K562 (cell line): ENCODE results near the gene HNRNPA2B1.

ENCODE experiments used
- CTCF ChIP-seq, 3 experiments: IDR thresholded peaks in 2 of 3; conservative IDR thresholded peaks in 1 of 3; 2 replicates each; pipeline ENCODE4 v1.5.1; 2011 to 2012; ENCODE audit warnings: low read length in 3 of 3, mild to moderate bottlenecking in 3 of 3, control low read depth in 2 of 3, improper control_type of control experiment in 1 of 3, inconsistent platforms in 1 of 3, low read depth in 1 of 3, mixed read lengths in 1 of 3, moderate library complexity in 1 of 3; ENCODE audit not compliant: insufficient read depth in 2 of 3
- EZH2 ChIP-seq: IDR thresholded peaks from 2 replicates; pipeline ENCODE4 v1.6.1; 2012; ENCODE audit warnings: low read depth, mild to moderate bottlenecking, inconsistent platforms, low read length, borderline replicate concordance
- GABPA ChIP-seq: fragments of 200-800 bp; sonication (Bioruptor generic); conservative IDR thresholded peaks from 2 replicates; pipeline ENCODE4 v1.6.1; 2016; ENCODE audit warnings: low read depth, missing genetic modification characterization, missing compliant biosample characterization
- MXI1 ChIP-seq: IDR thresholded peaks from 2 replicates; pipeline ENCODE4 v1.6.1; 2011; ENCODE audit warnings: low read depth, mild to moderate bottlenecking, improper control_type of control experiment, low read length
- NR1H2 ChIP-seq: sonication (generic); formaldehyde crosslinking; IDR thresholded peaks from 2 replicates; pipeline ENCODE4 v1.4.0; 2020; ENCODE audit warnings: mild to moderate bottlenecking, missing genetic modification reagents
- THAP12 ChIP-seq: fragments of 250-450 bp; sonication (Bioruptor Pico); IDR thresholded peaks from 2 replicates; pipeline ENCODE4 v1.9.0; 2021; ENCODE audit warnings: mild to moderate bottlenecking, inconsistent platforms
- ZBTB33 ChIP-seq: sonication (generic); formaldehyde crosslinking; IDR thresholded peaks from 2 replicates; pipeline ENCODE4 v1.8.1; 2023; ENCODE audit warnings: mild to moderate bottlenecking, missing genetic modification reagents
- ZFPM2 ChIP-seq: fragments of 250-450 bp; sonication (Bioruptor Pico); IDR thresholded peaks from 2 replicates; pipeline ENCODE4 v1.5.1; 2022; ENCODE audit warnings: mild to moderate bottlenecking

- no peak for TF ChIP-seq CTCF (IDR thresholded peaks at IDR 0.05 in 2 of 3, conservative IDR thresholded peaks at IDR 0.05 in 1 of 3; ENCODE audit: insufficient read depth in 2 of 3, low read depth in 1 of 3, low read length in 3 of 3)
- TF ChIP-seq GABPA (tag) = no peak
- no peak; the same call in 1 of the 2 replicates for TF ChIP-seq MXI1
- no peak for TF ChIP-seq ZBTB33 (CRISPR knock-in tag)
- TF ChIP-seq THAP12 (CRISPR knock-in tag) = no peak
- TF ChIP-seq ZFPM2 (CRISPR knock-in tag) = no peak; the same call in 1 of the 2 replicates
- TF ChIP-seq EZH2 = no peak
- TF ChIP-seq NR1H2 (CRISPR knock-in tag) = no peak
Observed at GRCh38 chr7:26187380-26188205, 13.0 kb downstream of the HNRNPA2B1 start.
